Neural cell (in vitro differentiated cells): ENCODE data around the gene LMAN2. TPM values are rescaled to one million over a fixed set of nuclear protein-coding genes. Genes with fewer than 3 reads are reported as not detected.

Source experiments
- H2AFZ ChIP-seq: fragments of 200-600, 300-800 bp; sonication (generic), shearing (Covaris generic); 2 replicates; pipeline ENCODE4 v1.6.0; 2014; ENCODE audit warnings: low read depth, mild to moderate bottlenecking, antibody characterized with exemption, low read length, moderate library complexity
- H3F3A ChIP-seq: fragments of 200-600 bp; shearing (Covaris generic); 2 replicates; pipeline ENCODE4 v1.6.1; 2016; ENCODE audit warnings: mild to moderate bottlenecking, moderate library complexity, mixed read lengths, antibody characterized with exemption, low read length; ENCODE audit not compliant: insufficient read depth, poor library complexity, severe bottlenecking
- H3K27ac ChIP-seq: fragments of 200-600, 300-800 bp; sonication (generic), shearing (Covaris generic); 2 replicates; pipeline ENCODE4 v1.5.1; 2014; ENCODE audit warnings: mild to moderate bottlenecking, low read length, moderate library complexity
- H3K27me3 ChIP-seq: fragments of 300-800, 200-600 bp; sonication (generic), shearing (Covaris generic); 2 replicates; pipeline ENCODE4 v1.6.0; 2014; ENCODE audit warnings: mild to moderate bottlenecking, low read depth, low read length, moderate library complexity; ENCODE audit not compliant: insufficient read depth
- H3K36me3 ChIP-seq: fragments of 300-800, 200-600 bp; sonication (generic), shearing (Covaris generic); 2 replicates; pipeline ENCODE4 v1.5.1; 2014; ENCODE audit warnings: mild to moderate bottlenecking, antibody characterized with exemption, low read length, moderate library complexity; ENCODE audit not compliant: insufficient read depth
- H3K4me2 ChIP-seq: fragments of 300-800, 200-600 bp; sonication (generic), shearing (Covaris generic); 2 replicates; pipeline ENCODE4 v1.6.0; 2014; ENCODE audit warnings: mild to moderate bottlenecking, low read length
- H3K4me3 ChIP-seq: fragments of 300-800, 200-600 bp; sonication (generic), shearing (Covaris generic); 2 replicates; pipeline ENCODE4 v1.5.1; 2014; ENCODE audit warnings: mild to moderate bottlenecking, low read length, moderate library complexity
- H3K79me2 ChIP-seq: fragments of 200-600 bp; shearing (Covaris generic); replicated peaks from 2 replicates; pipeline ENCODE4 v1.6.0; 2014; ENCODE audit warnings: mild to moderate bottlenecking, low read length, moderate library complexity; ENCODE audit not compliant: insufficient read depth
- H3K9ac ChIP-seq: fragments of 300-800, 200-600 bp; sonication (generic), shearing (Covaris generic); 2 replicates; pipeline ENCODE4 v1.6.1; 2016; ENCODE audit warnings: mild to moderate bottlenecking, low read length, mixed read lengths
- H3K9me2 ChIP-seq: fragments of 200-600 bp; shearing (Covaris generic); 2 replicates; pipeline ENCODE4 v1.6.1; 2016; ENCODE audit warnings: mild to moderate bottlenecking, low read length, mixed read lengths; ENCODE audit not compliant: insufficient read depth
- H3K9me3 ChIP-seq: fragments of 200-600, 300-800 bp; sonication (generic), shearing (Covaris generic); 2 replicates; pipeline ENCODE4 v1.6.1; 2016; ENCODE audit warnings: mild to moderate bottlenecking, mixed run types, low read length, moderate library complexity, mixed read lengths
- H4K20me1 ChIP-seq: fragments of 200-600 bp; shearing (Covaris generic); 2 replicates; pipeline ENCODE4 v1.6.1; 2016; ENCODE audit warnings: mild to moderate bottlenecking, mixed run types; ENCODE audit not compliant: insufficient read depth
- CTCF ChIP-seq: fragments of 450-650 bp; IDR thresholded peaks from 2 replicates; pipeline ENCODE4 v1.5.1; 2014; ENCODE audit warnings: antibody characterized with exemption, mild to moderate bottlenecking, moderate library complexity; ENCODE audit not compliant: poor library complexity, severe bottlenecking
- EP300 ChIP-seq: fragments of 450-650 bp; conservative IDR thresholded peaks from 2 replicates; pipeline ENCODE4 v1.6.1; 2014; ENCODE audit warnings: antibody characterized with exemption, mild to moderate bottlenecking, moderate library complexity; ENCODE audit not compliant: poor library complexity, severe bottlenecking
- EZH2 ChIP-seq: fragments of 200-600, 300-800 bp; shearing (Covaris generic), sonication (generic); IDR thresholded peaks from 2 replicates; pipeline ENCODE4 v1.6.1; 2014; ENCODE audit warnings: antibody characterized with exemption, low read length, borderline replicate concordance, mild to moderate bottlenecking; ENCODE audit not compliant: insufficient read depth, poor library complexity, severe bottlenecking
- MXI1 ChIP-seq: fragments of 450-650 bp; conservative IDR thresholded peaks from 2 replicates; pipeline ENCODE4 v1.6.1; 2014; ENCODE audit warnings: antibody characterized with exemption, mild to moderate bottlenecking; ENCODE audit not compliant: poor library complexity, severe bottlenecking
- POLR2AphosphoS5 ChIP-seq: IDR thresholded peaks from 2 replicates; pipeline ENCODE4 v1.6.1; 2012
- RAD21 ChIP-seq: fragments of 450-650 bp; conservative IDR thresholded peaks from 2 replicates; pipeline ENCODE4 v1.6.1; 2014; ENCODE audit warnings: antibody characterized with exemption, mild to moderate bottlenecking, moderate library complexity
- REST ChIP-seq: IDR thresholded peaks from 2 replicates; pipeline ENCODE4 v1.6.1; 2012; ENCODE audit warnings: borderline replicate concordance
- SMC3 ChIP-seq: fragments of 450-650 bp; conservative IDR thresholded peaks from 2 replicates; pipeline ENCODE4 v1.6.1; 2014; ENCODE audit warnings: antibody characterized with exemption, mild to moderate bottlenecking, moderate library complexity; ENCODE audit not compliant: poor library complexity
- TAF1 ChIP-seq: IDR thresholded peaks from 2 replicates; pipeline ENCODE4 v1.6.1; 2012; ENCODE audit warnings: low read depth
- polyA plus RNA-seq: library from polyadenylated mRNA; depleted of rRNA; stranded (reverse); fragments of >200 nt; gene quantifications from 2 replicates; pipeline ENCODE4 v1.2.3, GENCODE V29; 2014

The LMAN2 gene
- polyA plus RNA-seq, 1 donor from 2014 or later = 155 TPM

GRCh38 chr5:177385720-177386119 is 34.3 kb upstream of the LMAN2 start:
- no peak for TF ChIP-seq CTCF
- no peak for TF ChIP-seq EP300
- TF ChIP-seq REST = no peak
- no peak for TF ChIP-seq RAD21
- no peak for TF ChIP-seq POLR2AphosphoS5
- TF ChIP-seq MXI1 = no peak
- no peak for TF ChIP-seq EZH2
- TF ChIP-seq TAF1 = no peak
- no peak for TF ChIP-seq SMC3
- Histone ChIP-seq H3K27me3 (no peaks in the 10 kb centered on the region), H3K9me2 (no peaks in the 10 kb centered on the region), H3K9me3 (no peaks in the 10 kb centered on the region), H3K36me3 (no peaks in the 10 kb centered on the region), H3K79me2 (no peaks in the 10 kb centered on the region), H3K4me2 (no peak overlapping the region), H2AFZ (no peak overlapping the region), H3F3A (no peaks in the 10 kb centered on the region), H3K9ac (no peak overlapping the region), H3K27ac (no peak overlapping the region), H3K4me3 (no peak overlapping the region), H4K20me1 (no peaks in the 10 kb centered on the region)

- Histone ChIP-seq H3K27me3 (no peaks in the 10 kb centered on the region), H3K9me3 (no peaks in the 10 kb centered on the region), H3K79me2 (no peaks in the 10 kb centered on the region), H3K36me3 (no peaks in the 10 kb centered on the region), H3K27ac (no peak within 1 kb of the TSS), H4K20me1 (no peaks in the 10 kb centered on the region), H3K9me2 (no peaks in the 10 kb centered on the region), H3K4me2 (no peak within 1 kb of the TSS), H3F3A (no peaks in the 10 kb centered on the region), H3K9ac (no peak within 1 kb of the TSS), H3K4me3 (no peak within 1 kb of the TSS), H2AFZ (no peak within 1 kb of the TSS)
- TF ChIP-seq POLR2AphosphoS5 = no peak
- TF ChIP-seq REST = no peak
- TF ChIP-seq TAF1 = no peak
- no peak for TF ChIP-seq SMC3
- no peak for TF ChIP-seq EP300
- TF ChIP-seq MXI1 = no peak
- no peak for TF ChIP-seq RAD21
- TF ChIP-seq CTCF = no peak
- TF ChIP-seq EZH2 = no peak
Measured at GRCh38 chr5:177384134-177384533, 32.7 kb upstream of the LMAN2 start, which contains the start of gene SLC34A1. Gene SLC34A1, plus strand, starts transcription at chr5:177384434. Its CDS starts 1,308 bp downstream, at chr5:177385742.
